Measurements from ENCODE around the gene CLNK.

- no peak for TF ChIP-seq FOXK2 (IDR thresholded peaks at IDR 0.05)
- TF ChIP-seq SUZ12 (IDR thresholded peaks at IDR 0.05): no peak
- no peak for TF ChIP-seq FOXM1 (IDR thresholded peaks at IDR 0.05; ENCODE audit: borderline replicate concordance)
- no peak for TF ChIP-seq SP1 (IDR thresholded peaks at IDR 0.05)
- no peak for TF ChIP-seq L3MBTL2 (conservative IDR thresholded peaks at IDR 0.05)
- TF ChIP-seq TARDBP (IDR thresholded peaks at IDR 0.05): no peak
- TF ChIP-seq BHLHE40 (IDR thresholded peaks at IDR 0.05; ENCODE audit: borderline replicate concordance): no peak
- TF ChIP-seq ARNT (IDR thresholded peaks at IDR 0.05): no peak
- TF ChIP-seq ELF4 (IDR thresholded peaks at IDR 0.05): no peak
These were observed 28.6 kb downstream of the CLNK start for GRCh38 chr4:10655968-10656367.
